Breast epithelium (tissue), 3 donors: Measurements from ENCODE around the gene C17orf75.

ENCODE experiments used
- POLR2A ChIP-seq: fragments of 450-650 bp; IDR thresholded peaks from one replicate; pipeline ENCODE4 v1.6.1; 2016; ENCODE audit warnings: antibody characterized with exemption, mild to moderate bottlenecking, moderate library complexity
- POLR2AphosphoS5 ChIP-seq, 3 donors: sonication (generic); formaldehyde crosslinking; IDR thresholded peaks; one replicate each; pipeline ENCODE4 v1.6.1; 2017; ENCODE audit warnings: antibody characterized with exemption in 3 of 3
- TF ChIP-seq, protein P1 (sequence below), 3 donors: fragments of 450-650 bp; IDR thresholded peaks; one replicate each; pipeline ENCODE4 v1.5.1; 2016 to 2017; ENCODE audit warnings: antibody characterized with exemption in 3 of 3, mild to moderate bottlenecking in 3 of 3, moderate library complexity in 3 of 3

DNA sequence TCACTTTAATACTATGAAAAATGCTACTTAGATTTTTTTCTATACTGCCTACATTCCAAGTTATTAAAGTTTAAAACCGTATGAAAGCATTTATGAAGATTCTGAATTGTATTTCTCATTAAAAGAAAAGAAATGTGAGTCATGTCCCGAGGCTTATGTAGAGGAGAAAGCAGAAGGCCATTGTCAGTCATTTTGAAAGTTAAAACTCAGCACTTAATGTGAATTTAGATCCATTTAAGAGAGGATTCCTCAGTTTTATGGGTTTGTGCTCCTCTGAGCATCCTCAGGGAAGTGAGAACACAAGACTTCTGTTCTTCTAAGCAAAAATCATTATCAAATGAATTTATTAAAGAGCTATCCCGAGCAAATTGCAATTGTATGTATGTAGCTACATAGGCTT is 11.8 kb downstream of the C17orf75 start:
- TF ChIP-seq, protein P1, sequence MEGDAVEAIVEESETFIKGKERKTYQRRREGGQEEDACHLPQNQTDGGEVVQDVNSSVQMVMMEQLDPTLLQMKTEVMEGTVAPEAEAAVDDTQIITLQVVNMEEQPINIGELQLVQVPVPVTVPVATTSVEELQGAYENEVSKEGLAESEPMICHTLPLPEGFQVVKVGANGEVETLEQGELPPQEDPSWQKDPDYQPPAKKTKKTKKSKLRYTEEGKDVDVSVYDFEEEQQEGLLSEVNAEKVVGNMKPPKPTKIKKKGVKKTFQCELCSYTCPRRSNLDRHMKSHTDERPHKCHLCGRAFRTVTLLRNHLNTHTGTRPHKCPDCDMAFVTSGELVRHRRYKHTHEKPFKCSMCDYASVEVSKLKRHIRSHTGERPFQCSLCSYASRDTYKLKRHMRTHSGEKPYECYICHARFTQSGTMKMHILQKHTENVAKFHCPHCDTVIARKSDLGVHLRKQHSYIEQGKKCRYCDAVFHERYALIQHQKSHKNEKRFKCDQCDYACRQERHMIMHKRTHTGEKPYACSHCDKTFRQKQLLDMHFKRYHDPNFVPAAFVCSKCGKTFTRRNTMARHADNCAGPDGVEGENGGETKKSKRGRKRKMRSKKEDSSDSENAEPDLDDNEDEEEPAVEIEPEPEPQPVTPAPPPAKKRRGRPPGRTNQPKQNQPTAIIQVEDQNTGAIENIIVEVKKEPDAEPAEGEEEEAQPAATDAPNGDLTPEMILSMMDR (IDR thresholded peaks at IDR 0.05): no peak
- no peak for TF ChIP-seq POLR2AphosphoS5 (IDR thresholded peaks at IDR 0.05)
- TF ChIP-seq POLR2A: no peak
